ENCODE results near the gene ADCY3.

DNA sequence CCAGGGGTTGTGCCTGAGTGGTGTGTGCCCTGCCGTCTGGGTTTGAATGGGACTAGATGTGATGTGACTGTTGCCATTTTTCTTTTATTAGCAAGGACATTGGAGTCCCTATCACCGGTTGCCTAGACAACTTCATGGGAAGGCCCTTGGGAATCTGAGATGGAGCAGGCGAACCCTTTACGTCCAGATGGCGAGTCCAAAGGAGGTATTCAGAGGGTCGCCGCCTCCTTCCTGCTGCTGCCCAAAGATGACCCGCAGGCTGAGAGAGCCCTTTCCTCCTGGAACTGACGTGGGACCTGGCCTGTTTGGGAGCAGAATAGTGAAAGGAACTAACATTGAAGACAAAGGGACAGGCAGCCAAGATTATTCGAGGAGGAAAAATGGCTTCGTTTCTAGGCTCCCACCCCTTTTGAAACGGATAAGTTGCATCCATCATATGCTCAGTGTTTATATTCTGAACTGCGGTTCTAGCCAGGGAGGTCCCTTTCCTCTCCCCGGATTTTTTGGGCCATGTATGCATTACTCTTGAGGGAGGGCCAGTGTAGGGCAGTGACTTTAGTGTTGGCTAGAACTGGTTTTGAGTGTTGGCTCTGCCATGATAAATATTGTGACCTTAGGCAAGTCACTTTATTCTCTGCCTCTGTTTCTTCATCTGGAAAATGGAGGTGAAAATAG is 126.1 kb downstream of the ADCY3 start:
- TF ChIP-seq, protein P1, sequence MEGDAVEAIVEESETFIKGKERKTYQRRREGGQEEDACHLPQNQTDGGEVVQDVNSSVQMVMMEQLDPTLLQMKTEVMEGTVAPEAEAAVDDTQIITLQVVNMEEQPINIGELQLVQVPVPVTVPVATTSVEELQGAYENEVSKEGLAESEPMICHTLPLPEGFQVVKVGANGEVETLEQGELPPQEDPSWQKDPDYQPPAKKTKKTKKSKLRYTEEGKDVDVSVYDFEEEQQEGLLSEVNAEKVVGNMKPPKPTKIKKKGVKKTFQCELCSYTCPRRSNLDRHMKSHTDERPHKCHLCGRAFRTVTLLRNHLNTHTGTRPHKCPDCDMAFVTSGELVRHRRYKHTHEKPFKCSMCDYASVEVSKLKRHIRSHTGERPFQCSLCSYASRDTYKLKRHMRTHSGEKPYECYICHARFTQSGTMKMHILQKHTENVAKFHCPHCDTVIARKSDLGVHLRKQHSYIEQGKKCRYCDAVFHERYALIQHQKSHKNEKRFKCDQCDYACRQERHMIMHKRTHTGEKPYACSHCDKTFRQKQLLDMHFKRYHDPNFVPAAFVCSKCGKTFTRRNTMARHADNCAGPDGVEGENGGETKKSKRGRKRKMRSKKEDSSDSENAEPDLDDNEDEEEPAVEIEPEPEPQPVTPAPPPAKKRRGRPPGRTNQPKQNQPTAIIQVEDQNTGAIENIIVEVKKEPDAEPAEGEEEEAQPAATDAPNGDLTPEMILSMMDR (IDR thresholded peaks at IDR 0.05) = no peak
- no peak for TF ChIP-seq POLR2A (IDR thresholded peaks at IDR 0.05)
